Neural progenitor cell (in vitro differentiated cells): ENCODE measurements around the gene ARL3. TPM values are rescaled to one million over a fixed set of nuclear protein-coding genes. Genes with fewer than 3 reads are reported as not detected.
"Not testable (repeated sequence)": the region's sequence is repeated elsewhere in the genome, so short reads cannot be mapped to it uniquely, and the experiment has no call there.

Experiments
- DNase-seq: peaks from one replicate; pipeline ENCODE4 v3.0.0-alpha.2; 2016; ENCODE audit warnings: low spot score
- H2AFZ ChIP-seq: fragments of 200-600 bp; sonication (generic); replicated peaks from 2 replicates; pipeline ENCODE4 v1.6.1; 2016; ENCODE audit warnings: antibody characterized with exemption
- H3F3A ChIP-seq: fragments of 200-600 bp; sonication (generic); 2 replicates; pipeline ENCODE4 v1.6.1; 2016; ENCODE audit warnings: antibody characterized with exemption, low read depth
- H3K27ac ChIP-seq: fragments of 200-600 bp; sonication (generic); 2 replicates; pipeline ENCODE4 v1.5.1; 2016; ENCODE audit warnings: mild to moderate bottlenecking
- H3K27me3 ChIP-seq: fragments of 200-600 bp; sonication (generic); 2 replicates; pipeline ENCODE4 v1.6.1; 2016; ENCODE audit warnings: mild to moderate bottlenecking, moderate library complexity
- H3K36me3 ChIP-seq: fragments of 200-600 bp; sonication (generic); 2 replicates; pipeline ENCODE4 v1.5.1; 2016
- H3K4me1 ChIP-seq: fragments of 200-600 bp; sonication (generic); 2 replicates; pipeline ENCODE4 v1.6.1; 2016; ENCODE audit warnings: mixed run types
- H3K4me2 ChIP-seq: fragments of 200-600 bp; sonication (generic); 2 replicates; pipeline ENCODE4 v1.6.1; 2016
- H3K4me3 ChIP-seq: fragments of 200-600 bp; sonication (generic); 2 replicates; pipeline ENCODE4 v1.5.1; 2016
- H3K79me2 ChIP-seq: fragments of 200-600 bp; sonication (generic); 2 replicates; pipeline ENCODE4 v1.6.1; 2016; ENCODE audit warnings: low read depth
- H3K9ac ChIP-seq: fragments of 200-600 bp; sonication (generic); 2 replicates; pipeline ENCODE4 v1.6.1; 2016
- H3K9me3 ChIP-seq: fragments of 200-600 bp; sonication (generic); 2 replicates; pipeline ENCODE4 v1.5.1; 2016; ENCODE audit warnings: low read depth
- H4K20me1 ChIP-seq: fragments of 200-600 bp; sonication (generic); 2 replicates; pipeline ENCODE4 v1.6.1; 2016; ENCODE audit warnings: low read depth
- H3K27ac Mint-ChIP-seq: 3 replicates; pipeline ENCODE4 v1.8.0; 2021; ENCODE audit warnings: mixed read lengths
- H3K27me3 Mint-ChIP-seq: 2 replicates; pipeline ENCODE4 v1.8.0; 2022; ENCODE audit warnings: low read depth, mild to moderate bottlenecking, inconsistent platforms, moderate library complexity, mixed read lengths; ENCODE audit not compliant: insufficient read depth
- H3K36me3 Mint-ChIP-seq: 3 replicates; pipeline ENCODE4 v1.8.0; 2021; ENCODE audit warnings: mixed read lengths
- H3K4me1 Mint-ChIP-seq: 3 replicates; pipeline ENCODE4 v1.8.0; 2021; ENCODE audit warnings: mixed read lengths
- H3K4me3 Mint-ChIP-seq: 3 replicates; pipeline ENCODE4 v1.8.0; 2021; ENCODE audit warnings: mild to moderate bottlenecking, moderate library complexity, mixed read lengths
- H3K9me3 Mint-ChIP-seq: 3 replicates; pipeline ENCODE4 v1.8.0; 2020; ENCODE audit warnings: mixed read lengths
- EZH2 ChIP-seq: fragments of 200-600 bp; sonication (generic); IDR thresholded peaks from 2 replicates; pipeline ENCODE4 v1.6.1; 2017; ENCODE audit warnings: antibody characterized with exemption, mild to moderate bottlenecking, moderate library complexity
- EZH2phosphoT487 ChIP-seq: fragments of 200-600 bp; sonication (generic); IDR thresholded peaks from 2 replicates; pipeline ENCODE4 v1.6.1; 2017; ENCODE audit warnings: antibody characterized with exemption
- total RNA-seq: library from RNA; depleted of rRNA; stranded (reverse); fragments of >200 nt; gene quantifications from 2 replicates; pipeline ENCODE4 v1.2.3, GENCODE V29; 2015; ENCODE audit warnings: low replicate concordance
- TF ChIP-seq, protein P1 (sequence below): fragments of 200-600 bp; sonication (generic); IDR thresholded peaks from 2 replicates; pipeline ENCODE4 v1.5.1; 2017; ENCODE audit warnings: antibody characterized with exemption, mild to moderate bottlenecking

ARL3 gene
- total RNA-seq, 1 donor from 2014 or later: 29.7 TPM

DNA sequence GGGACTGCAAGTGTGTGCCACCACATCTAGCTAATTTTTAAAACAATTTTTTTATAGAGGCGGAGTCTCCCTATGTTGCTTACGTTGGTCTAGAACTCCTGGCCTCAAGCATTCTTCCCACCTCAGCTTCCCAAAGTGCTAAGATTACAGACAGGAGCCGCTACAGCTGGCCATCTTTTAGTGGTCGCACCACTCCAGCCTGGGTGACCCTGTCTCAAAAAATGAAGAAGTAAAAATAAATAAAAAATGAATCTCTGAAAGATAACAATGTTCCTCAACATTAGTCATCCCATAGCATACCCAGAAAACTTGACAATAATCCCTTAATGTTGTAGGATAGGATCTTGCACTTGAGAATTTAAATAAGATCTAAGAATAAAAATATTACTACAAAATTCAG, 47.8 kb upstream of the ARL3 start:
- Histone ChIP-seq H3K27me3 (no peaks in the 10 kb centered on the region), H3K9ac (no peak overlapping the region), H3K4me3 (no peak overlapping the region), H3F3A (no peaks in the 10 kb centered on the region), H3K9me3 (no peaks in the 10 kb centered on the region), H3K4me1 (no peaks in the 10 kb centered on the region), H4K20me1 (no peaks in the 10 kb centered on the region), H3K36me3 (no peaks in the 10 kb centered on the region), H3K4me2 (no peak overlapping the region), H3K27ac (no peak overlapping the region), H3K79me2 (no peaks in the 10 kb centered on the region), H2AFZ (no peak overlapping the region)
- Mint-ChIP-seq H3K9me3 (no peaks in the 10 kb centered on the region), H3K27ac (no peak overlapping the region), H3K4me1 (peaks cover 10% of the 10 kb centered on the region), H3K27me3 (no peaks in the 10 kb centered on the region), H3K4me3 (no peak overlapping the region), H3K36me3 (peaks cover 12% of the 10 kb centered on the region)
- TF ChIP-seq EZH2phosphoT487 (no peak), EZH2 (no peak)
- TF ChIP-seq, protein P1, sequence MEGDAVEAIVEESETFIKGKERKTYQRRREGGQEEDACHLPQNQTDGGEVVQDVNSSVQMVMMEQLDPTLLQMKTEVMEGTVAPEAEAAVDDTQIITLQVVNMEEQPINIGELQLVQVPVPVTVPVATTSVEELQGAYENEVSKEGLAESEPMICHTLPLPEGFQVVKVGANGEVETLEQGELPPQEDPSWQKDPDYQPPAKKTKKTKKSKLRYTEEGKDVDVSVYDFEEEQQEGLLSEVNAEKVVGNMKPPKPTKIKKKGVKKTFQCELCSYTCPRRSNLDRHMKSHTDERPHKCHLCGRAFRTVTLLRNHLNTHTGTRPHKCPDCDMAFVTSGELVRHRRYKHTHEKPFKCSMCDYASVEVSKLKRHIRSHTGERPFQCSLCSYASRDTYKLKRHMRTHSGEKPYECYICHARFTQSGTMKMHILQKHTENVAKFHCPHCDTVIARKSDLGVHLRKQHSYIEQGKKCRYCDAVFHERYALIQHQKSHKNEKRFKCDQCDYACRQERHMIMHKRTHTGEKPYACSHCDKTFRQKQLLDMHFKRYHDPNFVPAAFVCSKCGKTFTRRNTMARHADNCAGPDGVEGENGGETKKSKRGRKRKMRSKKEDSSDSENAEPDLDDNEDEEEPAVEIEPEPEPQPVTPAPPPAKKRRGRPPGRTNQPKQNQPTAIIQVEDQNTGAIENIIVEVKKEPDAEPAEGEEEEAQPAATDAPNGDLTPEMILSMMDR: no peak
- DNase-seq: no peak

DNA sequence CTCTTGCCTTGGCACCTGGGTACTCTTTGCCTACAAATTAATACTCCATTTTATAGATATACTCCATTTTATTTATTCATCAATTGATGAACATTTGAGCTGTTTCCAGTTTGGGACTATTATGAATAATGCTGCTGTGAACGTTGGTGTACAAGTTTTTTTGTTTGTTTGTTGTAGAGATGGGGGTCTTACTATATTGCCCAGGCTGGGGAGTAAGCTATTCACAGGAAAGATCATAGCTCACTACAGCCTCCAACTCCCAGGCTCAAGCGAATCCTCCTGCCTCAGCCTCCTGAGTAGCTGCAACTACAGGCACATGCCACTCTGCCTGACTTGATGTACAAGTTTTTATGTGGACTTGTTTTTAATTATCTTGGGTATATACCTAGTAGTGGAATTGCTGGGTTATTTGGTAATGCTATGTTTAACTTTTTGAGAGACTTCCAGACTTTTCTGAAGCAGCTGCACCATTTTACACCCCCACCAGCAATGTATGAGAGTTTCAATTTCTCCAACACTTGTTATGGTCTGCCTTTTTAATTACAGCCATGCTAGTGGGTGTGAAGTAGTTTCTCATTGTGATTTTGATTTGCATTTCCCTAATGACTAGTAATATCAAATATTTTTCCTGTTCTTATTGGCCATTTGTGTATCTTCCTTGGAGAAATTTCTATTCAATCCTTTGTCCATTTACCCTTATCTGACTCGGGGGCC, 45.5 kb upstream of the ARL3 start:
- H3K4me1 Mint-ChIP-seq: peaks cover 13% of the 10 kb centered on the region
- no peak overlapping the region for H3K9ac ChIP-seq
- no peaks in the 10 kb centered on the region for H3K36me3 ChIP-seq
- no peaks in the 10 kb centered on the region for H3K4me1 ChIP-seq
- H4K20me1 ChIP-seq: no peaks in the 10 kb centered on the region
- H3K27ac Mint-ChIP-seq: no peak overlapping the region
- peaks cover 2% of the 10 kb centered on the region for H3K27me3 Mint-ChIP-seq
- no peak for TF ChIP-seq EZH2phosphoT487
- TF ChIP-seq, protein P1: no peak
- no peak for TF ChIP-seq EZH2
- H3K4me3 ChIP-seq: no peak overlapping the region
- H3K9me3 Mint-ChIP-seq: no peaks in the 10 kb centered on the region
- peaks cover 8% of the 10 kb centered on the region for H3K36me3 Mint-ChIP-seq
- peaks cover 7% of the 10 kb centered on the region for H3K79me2 ChIP-seq
- H3K9me3 ChIP-seq: no peaks in the 10 kb centered on the region
- no peak overlapping the region for H2AFZ ChIP-seq
- H3K27me3 ChIP-seq: no peaks in the 10 kb centered on the region
- DNase-seq: no peak
- no peak overlapping the region for H3K4me2 ChIP-seq
- no peak overlapping the region for H3K27ac ChIP-seq
- no peaks in the 10 kb centered on the region for H3F3A ChIP-seq
- no peak overlapping the region for H3K4me3 Mint-ChIP-seq

DNA sequence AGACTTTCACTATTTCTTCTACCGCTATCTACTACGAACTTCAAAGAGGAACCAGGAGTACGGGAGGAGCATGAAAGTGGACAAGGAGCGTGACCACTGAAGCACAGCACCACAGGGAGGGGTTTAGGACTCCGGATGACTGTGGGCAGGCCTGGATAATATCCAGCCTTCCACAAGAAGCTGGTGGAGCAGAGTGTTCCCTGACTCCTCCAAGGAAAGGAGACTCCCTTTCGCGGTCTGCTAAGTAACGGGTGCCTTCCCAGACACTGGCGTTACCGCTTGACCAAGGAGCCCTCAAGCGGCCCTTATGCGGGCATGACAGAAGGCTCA, 44.7 kb upstream of the ARL3 start:
- H3K4me3 Mint-ChIP-seq, H3K36me3 ChIP-seq, H3K4me1 ChIP-seq, H4K20me1 ChIP-seq, H3K9me3 Mint-ChIP-seq, H3K36me3 Mint-ChIP-seq, H3K4me2 ChIP-seq, H3K4me3 ChIP-seq, H2AFZ ChIP-seq, H3K27me3 Mint-ChIP-seq, H3K27ac ChIP-seq, H3F3A ChIP-seq, H3K27me3 ChIP-seq, H3K9me3 ChIP-seq, H3K9ac ChIP-seq, DNase-seq: not testable (repeated sequence)
- peaks cover 11% of the 10 kb centered on the region for H3K79me2 ChIP-seq
- H3K4me1 Mint-ChIP-seq: peaks cover 13% of the 10 kb centered on the region
- peak overlapping the region; percentile 23 for H3K27ac Mint-ChIP-seq

DNA sequence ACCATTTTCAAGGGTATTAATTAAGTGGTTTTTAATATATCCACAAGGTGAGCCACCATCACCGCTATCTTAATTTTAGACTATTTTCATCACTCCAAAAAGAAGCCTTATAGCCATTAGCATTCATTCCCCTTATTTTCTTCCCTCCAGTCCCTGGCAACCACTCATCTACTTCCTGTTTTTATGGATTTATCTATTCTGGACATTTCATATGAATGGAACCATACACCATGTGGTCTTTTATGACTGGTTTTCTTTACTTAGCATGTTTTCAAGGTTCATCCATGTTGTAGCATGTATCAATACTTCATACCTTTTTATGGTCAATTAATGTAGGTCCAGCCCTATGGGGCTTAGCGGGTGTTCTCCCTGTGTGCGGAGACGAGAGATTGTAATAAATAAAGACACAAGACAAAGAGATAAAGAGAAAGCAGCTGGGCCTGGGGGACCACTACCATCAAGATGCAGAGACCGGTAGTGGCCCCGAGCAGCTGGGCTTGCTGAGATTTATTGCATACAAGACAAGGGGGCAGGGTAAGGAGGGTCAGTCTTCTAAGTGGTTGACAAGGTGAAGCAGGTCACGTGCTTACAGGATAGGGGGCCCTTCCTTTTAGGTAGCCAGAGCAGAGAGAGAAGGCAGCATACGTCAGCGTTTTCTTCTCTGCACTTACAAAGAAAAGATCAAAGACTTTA, 44.2 kb upstream of the ARL3 start:
- H3K9me3 Mint-ChIP-seq: no peaks in the 10 kb centered on the region
- H3K36me3 ChIP-seq: no peaks in the 10 kb centered on the region
- H3K27ac Mint-ChIP-seq: peak overlapping the region; percentile 23
- DNase-seq: no peak
- no peak overlapping the region for H3K27ac ChIP-seq
- no peak overlapping the region for H3K4me3 ChIP-seq
- no peaks in the 10 kb centered on the region for H3K27me3 ChIP-seq
- H3F3A ChIP-seq: no peaks in the 10 kb centered on the region
- no peak overlapping the region for H3K9ac ChIP-seq
- H3K4me1 ChIP-seq: peaks cover 2% of the 10 kb centered on the region
- H4K20me1 ChIP-seq: peaks cover 2% of the 10 kb centered on the region
- H2AFZ ChIP-seq: no peak overlapping the region
- H3K4me2 ChIP-seq: no peak overlapping the region
- H3K27me3 Mint-ChIP-seq: peaks cover 2% of the 10 kb centered on the region
- H3K4me3 Mint-ChIP-seq: no peak overlapping the region
- TF ChIP-seq, protein P1: no peak
- no peak for TF ChIP-seq EZH2
- no peak for TF ChIP-seq EZH2phosphoT487
- peaks cover 8% of the 10 kb centered on the region for H3K36me3 Mint-ChIP-seq
- H3K79me2 ChIP-seq: peaks cover 11% of the 10 kb centered on the region
- peaks cover 18% of the 10 kb centered on the region for H3K4me1 Mint-ChIP-seq
- no peaks in the 10 kb centered on the region for H3K9me3 ChIP-seq
